DMS153 (cell line): ENCODE measurements around the gene RNU5B-1.

Source experiments
- DNase-seq: peaks from one replicate; lab custom pipeline; 2025; lab: John Stamatoyannopoulos, UW

RNU5B-1 gene

DNA sequence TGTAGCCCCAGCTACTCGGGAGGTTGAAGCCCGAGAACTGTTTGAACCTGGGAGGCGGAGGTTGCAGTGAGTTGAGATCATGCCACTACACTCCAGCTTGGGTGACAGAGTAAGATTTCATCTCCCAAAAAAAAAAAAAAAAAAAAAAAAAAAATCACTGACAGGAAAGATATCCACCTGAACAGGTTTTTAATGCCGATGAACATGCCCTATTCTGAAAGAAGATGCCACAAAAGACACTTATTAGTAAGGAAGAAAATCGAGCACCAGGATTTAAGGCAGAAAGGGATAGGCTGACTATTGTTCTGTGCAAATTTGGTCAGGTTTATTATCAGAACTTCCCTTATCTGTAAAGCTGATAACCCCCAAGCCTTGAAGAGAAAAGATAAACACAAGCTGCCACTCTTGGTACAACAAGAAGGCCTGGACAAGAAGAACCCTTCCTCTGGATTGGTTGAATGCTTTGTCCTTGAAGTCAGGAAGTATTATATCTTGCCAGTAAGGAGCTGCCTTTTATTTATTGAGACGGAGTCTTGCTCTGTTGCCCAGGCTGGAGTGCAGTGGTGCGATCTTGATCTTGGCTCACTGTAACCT is 15.1 kb upstream of the RNU5B-1 start:
- no peak for DNase-seq

DNA sequence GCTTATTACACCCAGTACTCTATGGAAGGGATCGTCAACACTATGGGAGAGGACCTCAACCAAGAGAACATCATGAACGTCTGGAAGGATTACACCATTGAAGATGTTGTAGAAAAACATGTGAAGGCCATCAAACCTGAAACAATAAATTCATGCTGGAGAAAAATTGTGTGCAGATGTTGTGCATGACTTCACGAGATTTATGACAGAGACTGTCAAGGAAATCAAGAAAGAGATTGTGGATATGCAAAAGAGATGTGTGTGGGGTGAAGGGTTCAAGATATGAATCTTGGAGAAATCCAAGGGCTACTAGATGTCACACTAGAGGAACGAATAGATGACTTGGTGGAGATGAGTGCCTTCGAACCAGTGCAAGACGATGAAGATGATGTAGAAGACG is 14.2 kb upstream of the RNU5B-1 start:
- DNase-seq = no peak

DNA sequence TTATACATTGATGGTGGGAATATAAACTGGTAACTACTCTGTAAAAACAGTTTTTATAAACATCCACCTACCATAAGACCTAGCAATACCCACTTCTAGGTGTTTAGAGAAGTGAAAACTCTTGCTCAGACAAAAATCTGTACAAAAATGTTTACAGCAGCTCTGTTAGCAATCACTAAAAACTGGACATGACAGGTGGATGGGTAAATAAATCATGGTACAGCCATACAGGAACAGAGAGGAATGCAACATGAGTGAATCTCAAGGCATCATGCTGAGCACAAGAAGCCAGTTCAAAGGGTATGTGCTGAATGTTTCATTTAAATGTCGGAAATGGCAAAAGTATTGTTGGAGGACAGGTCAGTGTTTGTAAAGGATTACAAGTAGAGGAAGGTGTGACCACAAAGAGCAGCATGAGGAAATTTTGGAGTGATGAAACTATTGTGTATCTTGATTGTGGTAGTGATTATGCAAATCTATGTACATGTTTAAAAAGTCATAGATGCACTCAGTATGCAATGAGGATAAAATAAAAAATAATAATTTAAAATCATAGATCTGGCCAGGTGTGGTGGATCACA is 11.4 kb upstream of the RNU5B-1 start:
- no peak for DNase-seq

DNA sequence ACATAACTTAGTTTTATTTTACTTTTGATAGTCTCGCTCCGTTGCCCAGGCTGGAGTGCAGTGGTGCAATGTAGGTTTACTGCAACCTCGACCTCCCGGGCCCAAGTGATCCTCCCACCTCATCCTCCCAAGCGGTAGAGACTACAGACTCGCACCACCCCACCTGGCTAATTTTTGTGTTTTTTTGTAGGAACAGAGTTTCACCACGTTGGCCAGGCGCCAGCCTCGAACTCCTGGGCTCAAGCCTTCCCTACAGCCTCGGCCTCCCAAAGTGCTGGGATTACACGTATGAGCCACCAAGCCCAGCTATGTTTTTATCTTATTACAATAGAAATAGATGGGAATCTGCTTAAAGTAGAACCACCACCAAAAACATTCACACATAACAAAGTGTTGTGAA is 5.7 kb upstream of the RNU5B-1 start:
- DNase-seq = no peak

DNA sequence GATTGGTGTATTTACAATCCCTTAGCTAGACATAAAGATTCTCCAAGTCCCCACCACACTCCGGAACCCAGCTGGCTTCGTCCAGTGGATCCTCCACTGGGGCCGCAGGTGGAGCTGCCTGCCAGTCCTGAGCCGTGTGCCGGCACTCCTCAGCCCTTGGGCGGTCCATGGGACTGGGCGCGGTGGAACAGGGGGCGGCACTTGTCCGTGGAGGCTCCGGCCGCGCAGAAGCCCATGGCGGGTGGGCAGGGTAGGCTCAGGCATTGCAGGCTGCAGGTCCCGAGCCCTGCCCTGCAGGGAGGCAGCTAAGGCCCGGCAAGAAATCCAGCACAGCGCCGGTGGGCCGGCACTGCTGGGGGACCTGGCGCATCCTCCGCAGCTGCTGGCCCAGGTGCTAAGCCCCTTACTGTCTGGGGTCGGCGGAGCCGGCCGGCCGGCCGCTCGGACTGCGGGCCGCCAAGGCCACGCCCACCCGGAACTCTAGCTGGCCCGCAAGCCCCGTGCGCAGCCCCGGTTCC is 3.5 kb upstream of the RNU5B-1 start:
- no peak for DNase-seq

DNA sequence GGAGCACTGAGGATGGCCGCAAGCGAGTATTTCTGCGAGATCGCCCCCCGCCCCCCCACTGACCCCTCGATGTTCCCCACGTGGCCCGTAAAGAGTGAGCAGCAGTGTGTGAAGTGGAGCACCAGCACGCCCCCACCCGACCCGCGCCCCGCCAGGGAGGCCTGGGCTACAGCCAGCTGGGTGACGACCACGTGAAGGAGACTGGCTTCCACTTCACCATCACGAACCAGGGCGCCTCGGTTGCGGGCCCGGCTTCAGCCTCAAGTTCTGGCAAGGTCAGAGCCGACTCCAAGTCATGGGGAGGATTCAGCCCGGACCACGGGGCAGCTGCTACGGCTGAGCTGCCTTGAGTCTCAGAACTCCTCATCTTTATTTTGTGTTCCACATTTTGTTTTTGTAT is 2.4 kb upstream of the RNU5B-1 start:
- no peak for DNase-seq

DNA sequence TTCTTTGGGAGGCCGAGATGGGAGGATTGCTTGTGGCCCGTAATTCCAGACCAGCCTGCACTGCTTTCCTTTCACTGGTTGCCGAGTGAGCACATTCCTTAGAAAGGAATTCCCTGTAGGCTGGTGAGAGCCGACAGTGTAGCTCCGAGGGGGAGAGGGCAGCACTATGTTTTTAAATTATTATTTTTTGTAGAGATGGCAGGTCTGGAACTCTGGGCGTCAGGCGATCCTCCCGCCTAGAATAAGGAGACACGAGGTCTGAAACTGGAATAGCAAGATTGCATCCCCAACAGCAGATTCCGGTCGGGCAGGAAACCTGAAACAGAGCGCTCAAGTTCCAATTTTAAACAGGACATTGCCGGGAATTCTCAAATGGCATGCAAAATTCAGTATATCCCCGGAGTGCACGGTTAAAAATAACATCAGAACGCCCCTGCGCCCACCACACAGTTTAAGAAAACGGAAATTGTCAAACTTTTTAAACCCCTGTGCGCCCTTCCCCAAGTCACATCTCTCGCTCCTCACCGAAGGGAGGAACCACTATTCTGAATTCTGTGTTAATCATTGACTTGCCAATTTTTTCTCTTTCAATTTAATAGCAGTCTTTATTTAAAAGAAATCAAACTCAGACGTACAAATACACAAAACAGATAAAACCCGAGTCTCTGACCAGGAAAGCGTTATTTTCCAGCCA is 643 bp upstream of the RNU5B-1 start:
- peak; percentile 3 for DNase-seq

DNA sequence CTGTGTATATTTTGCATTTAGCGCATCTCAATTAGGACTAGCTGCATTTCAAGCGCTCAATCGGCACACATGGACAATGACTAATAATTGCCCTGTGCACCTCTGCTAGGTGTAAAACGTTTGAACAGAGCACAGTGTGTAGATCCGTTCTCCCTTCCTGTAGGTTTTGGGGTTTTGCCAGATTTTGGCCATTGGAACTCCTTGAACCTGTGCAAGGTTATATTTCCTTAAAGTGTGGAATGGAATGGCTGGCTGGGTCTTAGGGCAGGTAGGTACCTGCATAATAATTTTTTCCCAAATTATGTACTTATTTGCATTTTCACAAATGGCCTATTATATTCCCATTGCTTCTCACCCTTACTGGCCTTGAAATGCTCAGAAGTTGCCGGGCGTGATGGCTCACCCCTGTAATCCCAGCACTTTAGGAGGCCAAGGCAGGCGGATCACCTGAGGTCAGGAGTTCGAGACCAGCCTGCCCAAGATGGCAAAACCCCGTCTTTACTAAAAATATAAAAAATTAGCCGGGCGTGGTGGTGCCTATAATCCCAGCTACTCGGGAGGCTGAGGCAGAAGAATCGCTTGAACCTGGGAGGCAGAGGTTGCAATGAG is 777 bp downstream of the RNU5B-1 start:
- DNase-seq = no peak

DNA sequence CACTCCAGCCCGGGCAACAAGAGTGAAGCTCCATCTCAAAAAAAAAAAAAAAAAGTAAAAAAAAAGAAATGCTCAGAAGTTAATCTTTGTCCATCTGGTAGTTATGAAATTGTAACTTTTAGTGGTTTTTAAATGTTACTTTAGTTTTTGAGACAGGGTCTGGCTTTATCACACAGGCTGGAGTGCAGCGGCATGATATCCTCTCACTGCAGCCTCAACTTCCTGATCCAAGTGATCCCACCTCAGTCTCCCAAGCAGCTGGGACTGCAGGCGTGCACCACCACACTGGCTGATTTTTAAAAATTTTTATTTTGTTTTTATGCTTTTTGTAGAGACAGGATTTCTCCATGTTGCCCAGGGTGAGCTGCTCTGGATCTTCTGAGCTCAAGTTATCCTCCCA is 1.3 kb downstream of the RNU5B-1 start:
- no peak for DNase-seq

DNA sequence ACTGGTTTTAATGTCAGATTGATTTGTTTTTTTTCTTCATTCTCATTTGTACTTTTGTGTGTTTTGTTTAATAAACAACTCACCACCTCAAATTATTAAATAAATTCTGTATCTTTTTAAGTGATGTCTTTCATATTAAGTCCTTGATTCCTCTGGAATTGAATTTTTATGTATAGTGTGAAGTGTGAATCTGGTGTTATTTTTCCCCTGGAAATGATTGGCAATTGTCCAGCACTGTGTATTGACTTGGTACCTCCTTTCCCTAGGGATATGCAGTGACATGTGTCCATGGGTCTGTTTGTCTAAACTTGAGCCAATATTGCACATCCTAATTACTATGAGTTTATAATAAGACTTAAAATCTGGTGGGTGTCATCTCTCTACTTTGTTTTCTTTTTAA is 2.1 kb downstream of the RNU5B-1 start:
- DNase-seq = no peak

DNA sequence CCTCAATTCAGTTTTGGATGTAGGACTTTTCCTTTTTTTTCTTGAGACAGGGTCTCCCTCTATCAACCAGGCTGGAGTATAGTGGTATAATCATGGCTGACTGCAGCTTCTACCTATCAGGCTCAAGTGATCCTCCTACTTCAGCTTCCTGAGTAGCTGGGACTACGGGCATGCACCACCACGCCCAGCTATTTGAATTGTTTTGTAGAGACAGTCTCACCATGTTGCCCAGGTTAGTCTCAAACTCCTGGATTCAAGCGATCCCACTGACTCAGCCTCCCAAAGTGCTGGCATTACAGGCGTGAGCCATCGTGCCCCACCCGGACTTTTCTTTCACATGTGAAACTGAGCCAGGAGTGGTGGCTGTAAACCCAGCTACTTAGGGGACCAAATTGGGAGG is 3.5 kb downstream of the RNU5B-1 start:
- no peak for DNase-seq

DNA sequence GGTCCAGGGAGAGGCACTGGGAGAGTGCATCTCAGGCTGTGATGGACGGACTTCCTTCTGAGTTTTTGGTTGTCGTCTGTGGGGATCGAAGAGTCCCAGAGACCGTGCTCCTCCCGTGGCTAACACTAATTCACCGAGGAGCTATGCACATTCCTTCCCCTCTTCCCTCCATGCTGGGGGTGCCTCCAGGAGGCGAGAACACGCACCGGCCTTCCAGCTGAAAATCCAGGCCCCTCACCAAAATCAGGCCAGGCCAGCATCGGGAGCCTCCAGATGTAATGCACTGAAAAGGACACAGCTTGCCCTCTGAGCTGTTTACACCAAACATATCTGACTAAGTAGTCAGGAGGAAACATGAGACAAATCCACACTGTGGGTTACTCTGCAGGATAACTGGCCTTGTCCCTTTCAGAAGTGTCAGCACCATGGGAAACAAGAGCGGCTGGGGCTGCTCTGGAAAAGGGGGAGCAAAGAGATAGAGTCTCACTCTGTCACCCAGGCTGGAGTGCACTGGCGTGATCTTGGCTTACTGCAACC is 5.5 kb downstream of the RNU5B-1 start:
- DNase-seq = no peak

DNA sequence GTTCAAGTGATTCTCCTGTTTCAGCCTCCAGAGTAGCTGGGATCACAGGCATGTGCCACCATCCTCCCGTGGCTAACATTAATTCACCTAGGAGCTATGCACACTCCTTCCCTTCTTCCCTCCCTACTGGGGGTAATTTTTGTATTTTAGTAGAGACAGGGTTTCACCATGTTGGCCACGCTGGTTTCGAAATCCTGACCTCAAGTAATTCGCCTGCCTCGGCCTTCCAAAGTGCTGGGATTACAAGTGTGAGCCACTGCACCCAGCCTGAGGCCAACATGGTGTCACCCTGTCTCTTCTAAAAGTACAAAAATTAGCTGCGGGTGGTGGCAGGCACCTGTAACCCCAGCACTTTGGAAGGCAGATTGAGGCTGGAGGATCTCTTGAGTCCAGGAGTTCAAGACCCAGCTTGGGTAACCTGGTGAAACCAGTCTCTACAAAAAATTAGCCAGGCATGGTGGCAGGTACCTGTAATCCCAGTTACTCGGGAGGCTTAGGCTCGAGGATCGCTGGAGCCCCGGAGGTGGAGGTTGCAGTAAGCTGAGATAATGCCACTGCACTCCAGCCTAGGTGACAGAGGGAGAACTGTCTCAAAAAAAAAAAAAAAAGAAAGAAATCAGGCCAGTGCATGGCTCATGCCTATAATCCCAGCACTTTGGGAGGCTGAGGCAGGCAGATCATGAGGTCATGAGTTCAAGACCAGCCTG is 6.1 kb downstream of the RNU5B-1 start:
- DNase-seq = no peak

DNA sequence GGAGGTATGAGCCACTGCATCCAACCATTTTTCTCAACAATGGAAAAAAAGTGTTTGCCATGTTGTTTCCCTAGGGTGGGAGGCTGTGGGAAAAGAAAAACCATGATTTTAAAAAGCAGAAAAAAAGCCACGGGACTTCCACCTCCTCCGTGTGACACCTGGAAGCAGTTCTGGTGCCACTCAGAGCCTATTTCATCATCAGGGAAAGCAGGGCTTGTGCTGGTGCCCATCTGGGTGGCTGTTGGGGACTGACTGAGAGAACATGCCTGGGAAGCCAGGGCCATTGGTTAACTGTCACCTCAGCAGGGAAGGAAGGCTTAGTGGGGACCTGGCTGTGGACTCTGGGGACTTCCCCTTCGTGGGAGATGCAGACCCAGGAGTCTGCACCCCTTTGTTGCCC is 7.3 kb downstream of the RNU5B-1 start:
- DNase-seq = no peak

DNA sequence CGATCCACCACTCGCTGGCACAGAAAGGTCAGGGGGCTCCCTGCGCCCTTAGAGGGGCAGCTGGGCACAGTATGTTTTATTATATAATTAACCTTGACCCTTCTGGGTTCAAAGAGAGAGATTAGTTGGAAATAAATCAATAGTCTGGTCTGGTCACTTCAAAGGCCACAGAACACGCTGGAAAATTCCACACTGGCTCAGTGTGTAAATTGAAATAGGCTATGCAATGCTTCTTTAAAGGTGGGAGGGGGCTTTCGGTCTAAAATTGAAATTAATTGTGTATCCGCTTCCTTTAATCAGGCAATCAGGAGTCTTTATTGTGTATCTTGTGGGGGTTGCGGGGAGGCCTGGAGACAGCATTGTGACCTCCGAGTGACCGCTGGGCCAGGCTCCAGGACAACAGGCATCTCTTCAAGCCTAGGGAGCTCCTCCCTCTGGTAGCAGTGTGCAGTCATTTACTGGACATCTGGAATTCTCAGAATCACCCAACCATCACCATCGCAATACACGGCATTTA is 8.0 kb downstream of the RNU5B-1 start:
- no peak for DNase-seq

DNA sequence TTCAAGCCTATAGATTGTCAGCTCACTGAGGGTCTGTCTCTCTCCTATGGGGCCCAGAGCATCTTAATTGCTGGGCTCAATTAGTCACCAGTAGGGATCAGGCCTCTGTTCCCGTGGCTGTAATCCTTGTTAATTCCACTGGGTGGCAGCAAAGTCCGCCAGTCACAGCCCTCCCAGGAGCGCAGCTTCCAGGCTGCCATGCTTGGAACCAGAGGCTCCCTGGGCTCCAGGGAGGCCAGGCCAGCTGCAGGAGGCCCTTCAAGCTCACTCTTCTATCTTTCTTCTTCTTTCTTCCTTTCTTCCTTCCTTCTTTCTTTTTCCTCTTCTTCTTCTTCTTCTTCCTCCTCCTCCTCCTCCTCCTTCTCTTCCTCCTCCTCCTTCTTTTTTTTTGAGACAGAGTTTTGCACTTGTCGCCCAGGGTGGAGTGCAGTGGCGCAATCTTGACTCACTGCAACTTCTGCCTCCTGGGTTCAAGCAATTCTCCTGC is 14.4 kb downstream of the RNU5B-1 start:
- DNase-seq = no peak

DNA sequence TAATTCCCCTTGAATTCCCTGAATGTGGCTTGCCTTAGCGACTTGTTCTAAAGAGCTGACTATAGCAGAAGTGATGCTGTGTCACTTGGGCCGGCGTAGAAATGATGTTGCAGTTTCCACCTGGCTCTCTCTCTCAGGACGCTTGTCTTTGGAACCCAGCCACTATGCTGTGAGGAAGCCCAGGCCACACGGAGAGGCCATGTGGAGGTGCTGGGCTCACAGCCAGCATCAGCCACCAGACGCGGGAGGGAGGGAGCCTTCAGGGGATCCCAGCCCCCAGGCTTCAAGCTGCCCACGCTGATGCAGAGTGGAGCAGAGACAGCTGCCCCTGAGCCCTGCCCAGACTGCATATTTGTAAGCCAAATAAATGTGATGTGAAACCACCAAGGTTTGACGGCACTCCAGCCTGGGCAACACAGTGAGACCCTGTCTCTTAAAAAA is 18.6 kb downstream of the RNU5B-1 start:
- DNase-seq = peak; percentile 14

DNA sequence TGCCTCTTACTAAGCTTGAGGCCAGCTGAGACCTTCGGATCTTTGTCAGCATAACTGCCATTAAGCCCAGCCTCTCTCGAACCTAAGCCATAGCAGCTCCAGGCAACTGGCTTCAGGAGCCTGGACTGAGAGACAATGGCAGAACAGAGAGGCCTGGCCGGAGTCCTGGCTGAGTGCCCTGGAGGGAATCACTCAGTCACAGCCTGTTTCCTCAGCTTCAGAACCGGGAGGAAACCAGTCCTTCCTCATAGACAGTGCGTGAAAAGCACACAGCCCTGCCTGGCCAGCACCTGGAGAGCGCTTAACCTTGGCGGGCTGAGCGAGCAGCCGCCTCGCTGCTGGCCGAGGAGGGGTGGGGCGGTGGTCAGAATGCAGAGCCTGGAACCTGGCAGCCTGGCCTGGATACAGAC is 21.6 kb downstream of the RNU5B-1 start:
- peak; percentile 25 for DNase-seq

DNA sequence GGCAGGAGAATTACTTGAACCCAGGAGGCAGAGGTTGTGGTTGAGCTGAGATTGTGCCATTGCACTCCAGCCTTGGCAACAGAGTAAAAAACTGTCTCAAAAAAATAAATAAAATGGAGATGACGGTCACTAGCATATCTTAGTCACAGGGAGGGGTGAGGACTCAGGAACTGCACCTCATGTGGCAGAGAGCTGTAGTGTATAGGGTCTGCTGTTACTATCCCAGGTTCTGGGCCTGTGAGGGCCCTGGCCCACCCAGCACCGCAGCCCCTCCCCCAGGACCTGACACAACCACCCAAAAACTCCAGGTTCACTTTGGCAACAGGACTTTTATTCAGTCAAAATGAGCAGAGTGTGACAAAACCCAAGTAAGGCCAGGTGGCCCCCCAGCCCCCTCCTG is 22.3 kb downstream of the RNU5B-1 start:
- DNase-seq = no peak

DNA sequence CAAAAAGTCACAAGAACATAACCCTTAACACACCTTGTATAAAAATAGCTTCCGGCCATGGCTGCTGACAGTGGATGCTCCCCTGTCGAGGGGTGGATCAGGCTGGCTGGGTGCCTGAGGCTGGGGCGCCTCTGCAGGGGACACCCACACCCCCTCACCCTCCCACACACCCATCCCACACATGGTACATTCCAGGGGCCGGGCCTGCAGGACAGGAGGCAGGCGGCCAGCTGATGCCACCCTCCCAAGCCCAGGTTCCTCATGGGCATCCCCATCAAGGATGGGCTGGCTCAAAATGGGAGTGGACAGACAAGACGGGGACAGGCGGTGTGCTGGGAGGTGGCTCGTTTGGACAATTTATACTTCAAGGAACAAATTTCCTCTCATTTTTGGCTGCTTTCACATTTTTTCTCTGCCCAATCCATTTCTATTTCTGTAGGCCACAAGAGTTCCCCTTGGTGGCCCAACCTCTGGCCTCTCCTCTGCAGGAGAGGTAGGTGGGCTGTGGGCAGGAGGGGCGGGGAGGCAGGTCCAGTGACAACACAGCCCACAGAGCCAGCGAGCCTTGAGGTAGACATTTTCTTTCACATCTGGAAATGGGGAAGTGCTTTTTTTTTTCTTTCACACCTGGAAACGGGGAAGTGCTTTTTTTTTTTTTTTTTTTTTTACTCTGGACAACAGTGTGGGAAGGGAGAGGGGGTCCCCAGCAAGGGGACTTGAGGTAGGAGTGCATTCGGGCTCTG is 23.3 kb downstream of the RNU5B-1 start:
- DNase-seq = no peak
